BLaER1 (cell line): ENCODE results near the gene FBXO45.
"Not testable (repeated sequence)": the region's sequence is repeated elsewhere in the genome, so short reads cannot be mapped to it uniquely, and the experiment has no call there.

ENCODE experiments used
- H3K27ac ChIP-seq: shearing (Covaris generic); formaldehyde crosslinking; 2 replicates; pipeline ENCODE4 v1.8.1; 2022
- H3K27me3 ChIP-seq: shearing (Covaris generic); formaldehyde crosslinking; 2 replicates; pipeline ENCODE4 v1.8.1; 2022
- H3K36me3 ChIP-seq: shearing (Covaris generic); formaldehyde crosslinking; 2 replicates; pipeline ENCODE4 v1.8.1; 2022
- H3K4me1 ChIP-seq: shearing (Covaris generic); formaldehyde crosslinking; 2 replicates; pipeline ENCODE4 v1.8.1; 2022
- H3K4me2 ChIP-seq: shearing (Covaris generic); formaldehyde crosslinking; 2 replicates; pipeline ENCODE4 v1.8.1; 2022
- H3K4me3 ChIP-seq: shearing (Covaris generic); formaldehyde crosslinking; 2 replicates; pipeline ENCODE4 v1.8.1; 2022
- H3K9ac ChIP-seq: shearing (Covaris generic); formaldehyde crosslinking; 2 replicates; pipeline ENCODE4 v1.8.1; 2022
- H3K9me3 ChIP-seq: shearing (Covaris generic); formaldehyde crosslinking; 2 replicates; pipeline ENCODE4 v1.8.1; 2022
- H4K20me1 ChIP-seq: shearing (Covaris generic); formaldehyde crosslinking; 2 replicates; pipeline ENCODE4 v1.8.1; 2022
- Cebpa-rat ChIP-seq: shearing (Covaris generic); IDR thresholded peaks from 2 replicates; pipeline ENCODE4 v1.8.1; 2022

FBXO45 gene

DNA sequence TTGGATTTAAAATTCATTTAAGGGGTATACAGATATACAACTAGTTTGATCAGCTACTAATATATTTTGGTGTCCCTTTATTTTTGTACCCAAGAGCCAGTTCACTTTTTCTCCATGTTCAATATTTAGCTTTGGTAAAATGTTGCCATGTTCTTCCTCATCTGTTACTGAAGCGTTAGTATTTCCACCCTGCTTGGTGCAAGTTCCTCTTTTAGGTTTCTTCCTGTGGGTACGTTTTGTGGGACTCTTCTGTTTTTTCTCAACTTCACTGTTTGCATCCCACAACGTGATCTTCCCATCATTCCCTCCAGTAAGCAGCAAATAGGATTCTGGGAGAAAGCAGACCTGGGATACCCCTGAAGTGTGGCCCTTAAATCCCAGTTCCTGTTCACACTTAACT, 14.3 kb upstream of the FBXO45 start:
- peaks cover 20% of the 10 kb centered on the region for H3K4me1 ChIP-seq
- no peaks in the 10 kb centered on the region for H3K27me3 ChIP-seq
- H3K4me3 ChIP-seq: no peak overlapping the region
- H3K36me3 ChIP-seq: 0 out of 2 replicates have a peak, but pooled peaks cover 24% of the 10 kb centered on the region
- H4K20me1 ChIP-seq: no peaks in the 10 kb centered on the region
- peak overlapping the region; percentile 55 for H3K27ac ChIP-seq
- peak overlapping the region; percentile 64 for H3K4me2 ChIP-seq
- peaks cover 28% of the 10 kb centered on the region for H3K9me3 ChIP-seq
- no peak overlapping the region for H3K9ac ChIP-seq
- no peak for TF ChIP-seq Cebpa-rat

DNA sequence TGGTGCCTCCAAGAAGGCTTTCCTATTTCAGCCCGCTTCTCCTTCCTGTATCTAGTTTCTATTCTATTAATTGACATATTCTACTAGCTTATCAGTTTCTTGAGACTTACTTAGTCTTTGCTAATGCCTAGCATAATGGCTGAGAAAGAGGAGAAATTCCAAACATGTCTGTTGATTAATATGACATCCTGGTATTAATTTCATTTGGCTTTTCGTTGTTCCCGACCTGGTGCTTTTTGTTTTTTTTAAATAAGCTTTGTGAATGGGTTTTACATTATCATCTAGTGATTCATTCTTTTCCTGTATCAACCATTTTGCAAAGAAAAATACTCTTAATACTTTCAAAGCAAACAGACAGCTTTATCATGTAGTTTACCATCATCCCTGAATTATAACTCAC, 13.2 kb upstream of the FBXO45 start:
- peaks cover 20% of the 10 kb centered on the region for H3K4me1 ChIP-seq
- peaks cover 17% of the 10 kb centered on the region for H3K9me3 ChIP-seq
- peaks cover 27% of the 10 kb centered on the region for H3K36me3 ChIP-seq
- H4K20me1 ChIP-seq: no peaks in the 10 kb centered on the region
- no peak overlapping the region for H3K27ac ChIP-seq
- TF ChIP-seq Cebpa-rat: no peak
- H3K9ac ChIP-seq: no peak overlapping the region
- H3K4me3 ChIP-seq: no peak overlapping the region
- peak overlapping the region; percentile 64; the same call in 1 of the 2 replicates for H3K4me2 ChIP-seq
- H3K27me3 ChIP-seq: no peaks in the 10 kb centered on the region

DNA sequence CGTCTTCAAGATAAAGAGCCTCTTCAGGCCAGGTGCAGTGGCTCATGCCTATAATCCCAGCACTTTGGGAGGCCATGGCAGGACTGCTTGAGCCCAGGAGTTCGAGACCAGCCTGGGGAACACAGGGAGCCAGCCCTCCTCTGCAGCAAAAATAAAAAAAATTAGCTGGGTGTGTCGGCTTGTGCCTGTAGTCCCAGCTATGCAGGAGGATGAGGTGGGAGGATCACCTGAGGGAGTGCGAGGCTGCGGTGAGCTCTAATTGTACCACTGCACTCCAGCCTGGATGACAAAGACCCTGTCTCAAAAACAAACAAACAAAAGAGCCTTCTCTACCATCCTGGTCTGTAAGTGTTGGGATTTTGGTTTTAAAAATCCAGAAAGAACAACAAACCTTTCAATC, 11.2 kb upstream of the FBXO45 start:
- peaks cover 36% of the 10 kb centered on the region for H3K36me3 ChIP-seq
- no peak overlapping the region for H3K9ac ChIP-seq
- no peaks in the 10 kb centered on the region; the same call in 1 of the 2 replicates for H3K9me3 ChIP-seq
- H3K4me3 ChIP-seq: no peak overlapping the region
- H3K4me1 ChIP-seq: peaks cover 20% of the 10 kb centered on the region
- no peak overlapping the region for H3K4me2 ChIP-seq
- H4K20me1 ChIP-seq: no peaks in the 10 kb centered on the region
- no peak overlapping the region for H3K27ac ChIP-seq
- TF ChIP-seq Cebpa-rat: no peak
- no peaks in the 10 kb centered on the region for H3K27me3 ChIP-seq

- Histone ChIP-seq H3K36me3 (peaks cover 31% of the 10 kb centered on the region), H3K4me2 (no peak overlapping the region), H3K27me3 (no peaks in the 10 kb centered on the region), H3K27ac (no peak overlapping the region), H3K4me1 (peaks cover 18% of the 10 kb centered on the region), H3K4me3 (no peak overlapping the region), H4K20me1 (no peaks in the 10 kb centered on the region), H3K9ac (no peak overlapping the region), H3K9me3 (no peaks in the 10 kb centered on the region)
- no peak for TF ChIP-seq Cebpa-rat
These were observed 10.0 kb upstream of the FBXO45 start for GRCh38 chr3:196558476-196558875.

DNA sequence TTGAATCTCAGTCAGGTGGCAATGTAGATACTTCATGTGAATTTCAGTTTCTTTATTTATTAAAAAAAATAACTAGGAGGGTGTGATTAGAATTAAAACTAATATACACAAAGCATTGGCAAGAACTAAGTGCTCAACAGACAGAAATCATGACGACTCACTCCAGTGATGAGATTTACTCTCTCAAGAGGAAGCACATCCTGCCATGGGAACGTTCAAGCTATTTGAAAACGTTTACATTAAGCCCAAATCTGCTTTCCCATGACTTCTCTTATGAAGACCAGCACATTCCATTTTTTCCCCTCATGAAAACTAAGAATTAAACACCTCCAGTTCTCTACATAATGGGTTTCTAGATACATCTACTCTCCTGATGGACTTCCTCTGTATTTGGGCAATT, 8.6 kb upstream of the FBXO45 start:
- Histone ChIP-seq H3K9ac (no peak overlapping the region), H3K4me2 (no peak overlapping the region), H4K20me1 (no peaks in the 10 kb centered on the region), H3K36me3 (peaks cover 29% of the 10 kb centered on the region), H3K27me3 (no peaks in the 10 kb centered on the region), H3K4me1 (peaks cover 5% of the 10 kb centered on the region), H3K4me3 (no peak overlapping the region), H3K9me3 (no peaks in the 10 kb centered on the region), H3K27ac (no peak overlapping the region)
- no peak for TF ChIP-seq Cebpa-rat

GRCh38 chr3:196563721-196564225, 4.7 kb upstream of the FBXO45 start:
- no peak for TF ChIP-seq Cebpa-rat
- Histone ChIP-seq H4K20me1 (no peaks in the 10 kb centered on the region), H3K27me3 (no peaks in the 10 kb centered on the region), H3K4me2 (no peak overlapping the region), H3K27ac (no peak overlapping the region), H3K4me3 (no peak overlapping the region), H3K4me1 (peaks cover 10% of the 10 kb centered on the region), H3K9ac (no peak overlapping the region), H3K9me3 (no peaks in the 10 kb centered on the region), H3K36me3 (peaks cover 40% of the 10 kb centered on the region)

DNA sequence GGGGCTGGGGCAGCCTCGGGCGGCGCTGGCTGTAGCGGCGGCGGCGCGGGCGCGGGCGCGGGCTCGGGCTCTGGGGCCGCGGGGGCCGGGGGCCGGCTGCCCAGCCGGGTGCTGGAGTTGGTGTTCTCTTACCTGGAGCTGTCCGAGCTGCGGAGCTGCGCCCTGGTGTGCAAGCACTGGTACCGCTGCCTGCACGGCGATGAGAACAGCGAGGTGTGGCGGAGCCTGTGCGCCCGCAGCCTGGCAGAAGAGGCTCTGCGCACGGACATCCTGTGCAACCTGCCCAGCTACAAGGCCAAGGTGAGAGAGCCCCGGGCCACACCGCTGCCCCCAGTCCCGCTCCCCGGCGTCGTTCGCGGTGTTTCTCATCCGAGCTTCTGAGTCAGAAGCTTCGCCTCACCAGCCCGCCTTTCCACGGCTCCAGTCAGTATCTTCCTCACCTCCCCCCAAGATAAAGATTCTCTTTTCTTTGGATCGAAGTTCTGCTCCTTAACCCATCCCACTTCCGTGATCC, 600 bp downstream of the FBXO45 start:
- Histone ChIP-seq H4K20me1 (peaks cover 28% of the 10 kb centered on the region), H3K4me2 (peak overlapping the region; percentile 93), H3K27me3 (no peaks in the 10 kb centered on the region), H3K36me3 (peaks cover 20% of the 10 kb centered on the region), H3K27ac (peak overlapping the region; percentile 83), H3K9ac (peak overlapping the region; percentile 92), H3K9me3 (no peaks in the 10 kb centered on the region), H3K4me1 (peaks cover 40% of the 10 kb centered on the region), H3K4me3 (peak overlapping the region; percentile 96)
- no peak for TF ChIP-seq Cebpa-rat

DNA sequence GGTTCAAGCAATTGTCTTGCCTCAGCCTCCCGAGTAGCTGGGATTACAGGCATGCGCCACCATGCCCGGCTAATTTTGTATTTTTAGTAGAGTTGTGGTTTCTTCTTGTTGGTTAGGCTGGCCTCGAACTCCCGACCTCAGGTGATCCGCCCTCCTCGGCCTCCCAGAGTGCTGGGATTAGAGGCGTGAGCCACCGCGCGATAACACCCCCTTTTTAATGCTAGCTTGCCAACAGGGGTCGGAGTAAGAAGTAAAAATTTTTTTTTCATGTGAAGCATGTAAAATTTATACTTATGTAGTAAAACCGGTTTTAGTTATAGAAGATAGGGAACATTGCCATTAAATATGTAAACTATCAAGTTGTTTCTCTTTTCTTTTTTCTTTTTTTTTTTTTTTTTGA, 1.9 kb downstream of the FBXO45 start:
- Histone ChIP-seq H3K4me2 (peak overlapping the region; percentile 93), H3K4me1 (peaks cover 40% of the 10 kb centered on the region), H3K36me3 (peaks cover 20% of the 10 kb centered on the region), H4K20me1 (peaks cover 40% of the 10 kb centered on the region), H3K4me3 (0 out of 2 replicates have a peak overlapping the region, but pooled peaks have one; percentile 96)
- not testable (repeated sequence) for H3K27me3 ChIP-seq, H3K27ac ChIP-seq, H3K9ac ChIP-seq, H3K9me3 ChIP-seq

DNA sequence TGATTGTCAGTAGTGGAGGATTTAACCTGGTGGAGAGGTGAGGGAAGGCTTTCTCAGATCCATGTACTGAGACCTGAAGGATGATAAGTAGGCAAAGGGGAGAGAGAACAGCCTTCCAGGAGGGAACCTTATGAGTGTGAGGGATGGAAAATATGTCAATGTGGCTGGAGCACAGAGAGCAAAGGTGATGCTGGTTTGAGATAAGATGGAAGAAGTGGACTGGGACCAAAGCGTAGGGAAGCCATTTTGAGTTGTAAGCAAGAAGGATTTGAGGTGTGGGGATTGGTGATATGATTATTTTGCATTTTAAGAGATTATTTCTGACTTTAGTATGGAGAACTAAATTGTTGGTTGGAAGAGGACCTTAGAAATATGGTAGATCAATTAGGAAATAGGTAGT, 3.9 kb downstream of the FBXO45 start:
- H3K4me3 ChIP-seq: no peak overlapping the region
- no peaks in the 10 kb centered on the region for H3K27me3 ChIP-seq
- peaks cover 35% of the 10 kb centered on the region for H3K4me1 ChIP-seq
- no peak overlapping the region for H3K4me2 ChIP-seq
- no peaks in the 10 kb centered on the region for H3K9me3 ChIP-seq
- no peak overlapping the region for H3K9ac ChIP-seq
- peaks cover 50% of the 10 kb centered on the region for H4K20me1 ChIP-seq
- no peak for TF ChIP-seq Cebpa-rat
- H3K27ac ChIP-seq: no peak overlapping the region
- H3K36me3 ChIP-seq: peaks cover 5% of the 10 kb centered on the region

GRCh38 chr3:196585044-196585757, 16.7 kb downstream of the FBXO45 start:
- no peak overlapping the region for H3K27ac ChIP-seq
- no peaks in the 10 kb centered on the region for H3K4me1 ChIP-seq
- no peaks in the 10 kb centered on the region for H3K27me3 ChIP-seq
- H3K9ac ChIP-seq: no peak overlapping the region
- no peak overlapping the region for H3K4me2 ChIP-seq
- TF ChIP-seq Cebpa-rat: no peak
- peaks cover 59% of the 10 kb centered on the region for H3K36me3 ChIP-seq
- H3K9me3 ChIP-seq: no peaks in the 10 kb centered on the region
- H4K20me1 ChIP-seq: 0 out of 2 replicates have a peak, but pooled peaks cover 4% of the 10 kb centered on the region
- H3K4me3 ChIP-seq: no peak overlapping the region
